IPS DF 4.7 (cell line): ENCODE measurements around the gene PGAM2.
"Not testable (repeated sequence)": the region's sequence is repeated elsewhere in the genome, so short reads cannot be mapped to it uniquely, and the experiment has no call there.

Experiments used
- DNase-seq: peaks from one replicate; pipeline ENCODE4 v3.0.0-alpha.2; 2013; ENCODE audit warnings: low spot score; ENCODE audit errors: extremely low read depth

Gene PGAM2

DNA sequence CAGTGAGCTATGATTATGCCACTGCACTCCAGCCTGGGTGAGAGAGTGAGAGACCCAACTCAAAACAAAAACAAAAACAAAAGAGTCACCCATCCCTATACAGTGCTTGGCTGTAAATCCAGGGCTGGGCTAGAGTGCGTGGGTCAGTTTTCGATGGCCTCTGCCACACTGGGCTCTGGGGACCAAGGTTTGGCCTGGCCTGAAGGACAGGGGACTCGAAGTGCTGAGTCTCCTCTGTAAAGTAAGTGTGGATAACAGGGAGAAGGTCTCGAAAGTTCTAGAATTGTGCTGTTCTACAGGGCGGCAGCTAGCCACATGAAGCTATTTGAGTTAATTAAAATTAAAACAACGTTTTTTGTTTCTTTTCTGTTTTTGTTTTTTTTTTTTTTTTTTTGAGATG lies 33.3 kb downstream of the PGAM2 start:
- not testable (repeated sequence) for DNase-seq

DNA sequence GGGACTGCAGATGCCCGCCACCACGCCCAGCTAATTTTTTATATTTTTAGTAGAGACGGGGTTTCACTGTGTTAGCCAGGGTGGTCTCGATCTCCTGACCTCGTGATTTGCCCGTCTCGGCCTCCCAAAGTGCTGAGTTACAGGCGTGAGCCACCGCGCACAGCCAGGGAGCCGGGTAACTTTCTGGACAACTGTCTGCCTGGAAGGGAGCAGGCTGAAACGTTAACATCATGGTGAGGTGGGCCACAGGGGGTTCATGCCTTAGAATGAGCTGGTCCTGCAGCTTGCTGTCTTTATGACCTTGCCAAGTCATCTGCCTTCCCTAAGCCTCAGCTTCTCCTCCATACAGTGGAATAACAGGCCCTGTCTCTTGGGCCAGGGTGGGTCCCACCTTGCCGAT lies 34.0 kb downstream of the PGAM2 start:
- not testable (repeated sequence) for DNase-seq

DNA sequence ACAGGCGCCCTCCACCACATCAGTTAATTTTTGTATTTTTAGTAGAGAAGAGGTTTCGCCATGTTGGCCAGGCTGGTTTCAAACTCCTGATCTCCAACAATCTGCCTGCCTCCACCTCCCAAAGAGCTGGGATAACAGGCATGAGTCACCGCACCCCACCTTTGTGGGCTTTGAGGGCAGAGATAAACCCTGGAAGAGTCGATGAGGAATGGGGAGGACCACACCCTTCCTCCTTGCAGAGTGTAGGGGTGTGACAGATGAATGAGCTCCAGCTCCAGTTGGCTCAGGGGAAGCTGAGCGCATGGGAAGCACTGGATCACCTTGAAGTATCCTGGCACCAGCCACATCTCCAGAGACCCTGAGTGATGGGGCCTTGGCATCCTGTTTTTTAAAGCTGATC lies 35.3 kb downstream of the PGAM2 start:
- DNase-seq, result not testable (repeated sequence)

DNA sequence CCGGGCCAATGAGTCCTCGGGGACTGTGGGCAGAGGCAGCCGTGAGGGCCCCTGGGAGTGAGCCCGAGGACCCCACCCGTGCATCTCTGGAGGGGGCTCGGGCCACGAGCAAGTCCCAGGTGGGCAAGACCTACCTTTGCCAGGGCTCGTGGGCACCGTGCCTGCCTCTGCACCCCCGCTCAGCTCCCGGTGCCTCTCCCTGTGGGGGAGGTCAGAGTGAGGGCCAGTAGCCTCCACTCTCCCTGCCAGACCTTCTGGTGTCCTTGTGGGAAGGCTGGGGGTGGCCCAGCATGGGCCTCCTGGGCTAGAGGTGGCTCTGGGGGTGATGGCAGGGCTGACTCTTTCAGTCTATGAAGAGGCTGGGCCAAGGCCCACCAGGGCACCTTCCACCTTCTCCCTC lies 35.9 kb downstream of the PGAM2 start:
- DNase-seq, result not testable (repeated sequence)

DNA sequence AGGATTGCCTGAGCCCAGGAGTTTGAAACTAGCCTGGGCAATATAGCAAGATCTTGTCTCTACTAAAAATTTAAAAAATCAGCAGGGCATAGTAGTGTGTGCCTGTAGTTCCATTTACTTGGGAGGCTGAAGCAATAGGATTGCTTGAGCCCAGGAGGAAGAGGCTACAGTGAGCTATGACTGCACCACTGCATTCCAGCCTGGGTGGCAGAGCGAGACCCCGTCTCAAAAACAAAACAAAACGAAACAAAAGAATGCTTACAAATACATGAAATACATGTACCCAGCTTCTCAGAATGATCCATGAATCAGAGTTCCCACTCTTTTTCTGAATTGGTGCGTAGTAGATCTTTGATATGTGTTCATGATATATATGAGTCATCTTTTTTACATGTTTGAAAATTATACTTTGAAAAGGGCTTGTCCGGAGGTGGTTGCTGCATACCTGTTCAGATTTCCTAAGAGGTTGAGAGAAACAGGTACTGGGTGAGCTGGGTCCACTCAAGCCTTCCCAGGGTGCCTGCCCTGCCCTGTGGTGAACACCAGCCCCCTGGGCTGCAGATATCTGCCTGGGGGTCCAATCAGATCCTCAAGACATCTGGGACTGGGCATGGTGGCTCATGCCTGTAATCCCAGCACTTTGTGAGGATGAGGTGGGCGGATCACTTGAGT lies 42.4 kb downstream of the PGAM2 start:
- not testable (repeated sequence) for DNase-seq

DNA sequence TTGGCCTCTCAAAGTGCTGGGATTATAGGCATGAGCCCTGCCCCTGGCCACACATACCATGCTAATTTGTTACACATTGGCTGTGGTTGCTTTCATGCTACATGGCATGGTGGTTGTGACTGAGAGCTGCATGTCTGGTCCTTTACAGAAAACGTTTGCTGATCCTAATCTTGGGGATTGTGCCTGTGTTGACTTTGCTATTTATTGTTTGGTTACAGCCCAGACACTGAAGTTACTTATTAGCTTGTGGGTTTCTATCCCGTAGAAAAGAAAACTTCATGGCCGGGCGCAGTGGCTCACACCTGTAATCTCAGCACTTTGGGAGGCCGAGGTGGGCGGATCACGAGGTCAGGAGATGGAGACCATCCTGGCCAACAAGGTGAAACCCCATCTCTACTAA lies 43.3 kb downstream of the PGAM2 start:
- DNase-seq, result not testable (repeated sequence)

DNA sequence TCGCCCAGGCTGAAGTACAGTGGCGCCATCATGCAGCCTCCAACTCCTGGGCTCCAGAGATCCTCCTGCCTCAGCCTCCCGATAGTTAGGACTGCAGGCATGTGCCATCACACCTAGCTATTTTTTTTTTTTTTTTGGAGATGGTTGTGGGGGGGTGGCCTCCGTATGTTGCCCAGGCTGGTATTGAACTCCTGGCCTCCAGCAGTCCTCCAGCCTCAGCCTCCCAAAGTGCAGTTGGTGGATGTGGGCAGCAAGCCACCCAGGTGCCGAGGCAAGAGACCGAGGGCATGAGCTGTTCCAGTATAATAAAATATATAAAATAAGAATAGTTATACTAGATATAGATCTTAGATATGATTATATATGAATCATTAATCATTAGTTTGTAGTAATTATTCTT lies 45.5 kb downstream of the PGAM2 start:
- DNase-seq, result not testable (repeated sequence)

DNA sequence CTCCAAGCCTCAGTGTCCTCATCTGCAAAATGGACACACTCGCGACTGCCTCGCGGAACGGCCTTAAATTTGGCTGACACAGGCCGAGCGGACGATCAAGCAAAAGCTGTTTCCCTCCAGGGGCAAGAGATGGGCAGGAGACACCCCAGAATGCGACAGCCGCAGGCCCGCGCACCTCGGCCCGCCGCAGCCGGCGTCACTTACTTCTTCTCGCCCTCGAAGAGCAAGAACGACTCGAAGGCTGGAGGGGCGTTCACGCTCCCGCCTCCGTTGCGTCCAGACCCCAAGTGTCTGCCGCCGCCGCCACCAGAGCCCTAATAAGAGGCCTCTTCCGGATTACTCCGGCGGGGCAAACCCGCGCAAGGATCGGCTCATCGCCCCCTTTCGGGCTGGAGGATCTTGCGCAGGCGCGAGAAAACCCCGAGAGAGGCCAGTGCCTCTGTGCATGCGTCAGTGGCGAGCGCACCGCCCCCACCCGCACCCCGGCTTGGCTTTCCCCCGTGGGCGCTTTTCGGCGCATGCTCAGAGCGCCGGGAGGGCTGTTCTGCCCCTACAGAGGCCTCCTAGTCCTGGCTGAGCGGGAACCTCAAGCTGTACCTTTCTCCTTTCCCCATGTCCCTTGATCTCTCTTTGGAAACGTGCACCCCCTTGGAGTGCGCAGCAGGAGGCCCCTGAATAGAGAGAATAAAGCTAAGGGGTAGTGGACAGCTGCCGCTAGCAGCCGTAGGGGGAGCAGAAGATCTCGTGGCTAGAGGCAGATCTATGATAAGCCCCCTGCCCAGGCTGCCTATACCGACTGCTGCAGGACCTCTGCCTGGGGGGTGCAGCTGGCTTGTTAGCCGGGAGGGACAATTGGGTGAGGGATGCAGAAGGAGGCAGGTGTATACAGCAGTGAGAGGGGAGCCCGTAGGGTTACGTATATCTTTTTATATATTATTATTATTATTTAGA lies 46.2 kb downstream of the PGAM2 start:
- DNase-seq, result not testable (repeated sequence)

DNA sequence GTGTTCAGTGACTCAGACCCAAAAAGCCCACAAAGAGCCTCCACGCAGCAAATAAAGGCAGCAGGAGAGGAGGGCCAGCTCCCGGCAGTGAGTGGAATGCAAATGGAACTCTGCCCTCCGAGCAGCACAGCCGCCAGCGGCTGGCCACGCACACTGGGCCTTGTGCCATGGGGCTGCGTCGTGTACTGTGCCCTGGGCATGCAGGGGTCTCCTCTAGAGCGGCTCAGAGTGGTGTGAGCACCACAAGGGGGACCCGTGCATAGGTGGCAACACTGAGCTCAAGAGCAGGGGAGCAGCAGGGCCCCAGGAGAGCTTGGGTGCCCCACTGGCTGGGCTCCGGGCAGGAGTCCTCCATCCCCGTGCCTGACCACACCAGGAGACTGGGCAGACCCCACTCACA lies 50.3 kb downstream of the PGAM2 start:
- DNase-seq, result not testable (repeated sequence)
